HG03520 (cell line): Measurements from ENCODE around the gene CBX1.
A peak's percentile ranks its signal among the peaks of the same experiment; 100 is the strongest.
"Not testable (repeated sequence)": the region's sequence is repeated elsewhere in the genome, so short reads cannot be mapped to it uniquely, and the experiment has no call there.

Experiments used
- ATAC-seq: cut with Tn5 transposase; IDR thresholded peaks from one replicate; pipeline ENCODE4 v1.9.1; 2021; ENCODE audit warnings: mild to moderate bottlenecking, moderate library complexity; ENCODE audit not compliant: unreplicated experiment

The CBX1 gene

GRCh38 chr17:48123776-48124388 lies 22.6 kb upstream of the CBX1 start:
- no peak for ATAC-seq

GRCh38 chr17:48123111-48123510 lies 21.8 kb upstream of the CBX1 start:
- no peak for ATAC-seq

GRCh38 chr17:48122665-48123045 lies 21.4 kb upstream of the CBX1 start:
- ATAC-seq: no peak

GRCh38 chr17:48121923-48122664 lies 20.8 kb upstream of the CBX1 start:
- no peak for ATAC-seq

GRCh38 chr17:48113201-48113676 lies 12.0 kb upstream of the CBX1 start:
- ATAC-seq: no peak

GRCh38 chr17:48111937-48112241 lies 10.6 kb upstream of the CBX1 start:
- ATAC-seq: no peak

GRCh38 chr17:48110761-48111160 lies 9.5 kb upstream of the CBX1 start:
- no peak for ATAC-seq

- ATAC-seq: peak; percentile 70
Measured at GRCh38 chr17:48107137-48108055, 6.1 kb upstream of the CBX1 start, which contains the start of gene SNX11. SNX11 (plus strand) TSS chr17:48107766; CDS start chr17:48112044, 4,278 bp downstream.

GRCh38 chr17:48106802-48107136 lies 5.5 kb upstream of the CBX1 start:
- no peak for ATAC-seq

- ATAC-seq: no peak
Measured at GRCh38 chr17:48104440-48104839, 3.2 kb upstream of the CBX1 start.

GRCh38 chr17:48102798-48103715 lies 1.8 kb upstream of the CBX1 start:
- no peak for ATAC-seq

GRCh38 chr17:48102043-48102750 lies 919 bp upstream of the CBX1 start:
- ATAC-seq: no peak

GRCh38 chr17:48100591-48101011 lies 677 bp downstream of the CBX1 start:
- no peak for ATAC-seq

GRCh38 chr17:48100160-48100559 lies 1.1 kb downstream of the CBX1 start:
- no peak for ATAC-seq

- ATAC-seq: no peak
Measured at GRCh38 chr17:48095611-48096010, 5.7 kb downstream of the CBX1 start.

- no peak for ATAC-seq
Measured at GRCh38 chr17:48093341-48094045, 7.8 kb downstream of the CBX1 start.

GRCh38 chr17:48084932-48085331 lies 16.3 kb downstream of the CBX1 start:
- ATAC-seq: no peak

- no peak for ATAC-seq
Measured at GRCh38 chr17:48081858-48082257, 19.4 kb downstream of the CBX1 start.

GRCh38 chr17:48077152-48077551 lies 24.1 kb downstream of the CBX1 start:
- ATAC-seq: not testable (repeated sequence)
